Measurements from ENCODE around the gene LPO.

LPO gene

DNA sequence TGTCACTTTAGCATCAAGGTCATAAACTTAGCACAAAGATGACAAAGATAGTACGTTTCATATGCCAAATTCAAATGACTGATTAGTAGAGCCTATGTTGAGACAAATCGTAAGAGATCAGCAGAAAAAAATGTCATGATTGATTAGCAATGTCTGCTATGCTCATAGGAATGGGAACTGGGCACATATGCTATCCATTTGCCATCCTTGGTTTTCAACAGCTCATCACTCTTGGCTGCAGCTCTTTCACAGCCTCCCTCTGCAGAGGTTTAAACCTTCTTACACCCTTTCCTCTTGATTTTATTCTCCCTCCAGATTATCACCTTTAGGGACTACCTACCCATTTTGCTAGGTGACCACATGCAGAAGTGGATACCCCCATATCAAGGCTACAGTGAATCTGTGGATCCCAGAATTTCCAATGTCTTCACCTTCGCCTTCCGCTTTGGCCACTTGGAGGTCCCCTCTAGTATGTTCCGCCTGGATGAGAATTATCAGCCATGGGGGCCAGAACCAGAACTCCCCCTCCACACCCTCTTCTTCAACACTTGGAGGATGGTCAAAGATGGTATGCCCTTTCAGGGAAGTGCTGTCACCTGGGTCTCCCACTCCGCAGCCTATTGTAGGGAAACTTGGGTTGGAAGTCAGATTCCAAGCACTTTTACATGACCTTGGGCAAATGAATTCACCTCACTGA, 26.2 kb downstream of the LPO start:
- no peak for DNase-seq

DNA sequence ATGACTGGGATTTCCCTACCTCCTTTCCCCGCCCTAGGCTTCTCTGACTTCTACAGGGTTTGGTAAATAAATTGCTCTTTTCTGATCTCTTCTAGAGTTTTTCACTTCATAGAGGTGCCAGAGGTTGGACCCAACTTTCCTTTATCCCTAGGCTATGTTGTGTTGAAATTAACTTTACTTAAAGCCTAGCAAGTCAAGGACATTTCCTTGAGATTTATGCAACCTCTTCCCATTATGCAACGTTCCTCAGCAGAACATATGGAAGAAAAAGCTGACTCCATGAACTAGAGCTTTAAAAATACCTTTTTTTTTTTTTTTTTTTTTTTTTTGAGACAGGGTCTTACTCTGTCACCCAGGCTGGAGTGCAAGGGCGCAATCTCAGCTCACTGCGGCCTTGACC, 26.9 kb downstream of the LPO start:
- DNase-seq = no peak

DNA sequence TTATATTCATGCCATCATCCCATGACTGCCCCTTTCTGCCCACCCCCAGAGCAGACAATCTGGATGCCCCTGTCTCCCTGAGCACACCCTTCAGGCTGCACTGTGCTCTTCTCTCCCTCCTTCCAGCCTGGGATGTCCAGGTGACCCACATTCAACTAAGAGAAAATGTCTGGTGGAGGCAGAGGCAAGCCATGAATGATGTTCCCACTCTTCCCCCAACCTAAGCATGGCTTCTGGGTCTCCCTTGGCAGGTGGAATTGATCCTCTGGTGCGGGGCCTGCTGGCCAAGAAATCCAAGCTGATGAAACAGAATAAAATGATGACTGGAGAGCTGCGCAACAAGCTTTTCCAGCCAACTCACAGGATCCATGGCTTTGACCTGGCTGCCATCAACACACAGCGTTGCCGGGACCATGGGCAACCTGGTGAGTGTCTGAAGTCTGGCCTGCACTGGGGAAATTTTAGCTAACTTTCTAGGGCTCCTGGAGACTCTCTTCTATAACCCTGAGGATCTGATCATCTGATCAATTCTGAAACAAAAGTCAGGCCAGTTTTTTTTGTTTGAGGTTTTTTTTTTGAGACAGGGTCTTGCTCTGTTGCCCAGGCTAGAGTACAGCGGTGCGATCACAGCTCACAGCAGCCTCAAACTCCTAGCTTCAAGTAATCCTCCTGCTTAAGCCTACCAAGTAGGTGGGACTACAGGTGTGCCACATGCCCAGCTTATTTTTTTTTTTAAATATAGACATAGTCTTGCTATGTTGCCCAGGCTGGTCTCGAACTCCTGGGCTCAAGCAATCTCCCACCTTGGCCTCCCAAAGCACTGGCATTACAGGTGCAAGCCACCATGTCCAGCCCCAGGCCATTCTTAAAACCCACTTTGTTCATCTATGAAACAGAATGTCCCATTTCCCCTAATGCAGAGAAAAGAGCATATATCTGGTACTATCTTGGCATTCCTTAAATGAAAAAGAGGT, 27.8 kb downstream of the LPO start:
- DNase-seq = no peak

DNA sequence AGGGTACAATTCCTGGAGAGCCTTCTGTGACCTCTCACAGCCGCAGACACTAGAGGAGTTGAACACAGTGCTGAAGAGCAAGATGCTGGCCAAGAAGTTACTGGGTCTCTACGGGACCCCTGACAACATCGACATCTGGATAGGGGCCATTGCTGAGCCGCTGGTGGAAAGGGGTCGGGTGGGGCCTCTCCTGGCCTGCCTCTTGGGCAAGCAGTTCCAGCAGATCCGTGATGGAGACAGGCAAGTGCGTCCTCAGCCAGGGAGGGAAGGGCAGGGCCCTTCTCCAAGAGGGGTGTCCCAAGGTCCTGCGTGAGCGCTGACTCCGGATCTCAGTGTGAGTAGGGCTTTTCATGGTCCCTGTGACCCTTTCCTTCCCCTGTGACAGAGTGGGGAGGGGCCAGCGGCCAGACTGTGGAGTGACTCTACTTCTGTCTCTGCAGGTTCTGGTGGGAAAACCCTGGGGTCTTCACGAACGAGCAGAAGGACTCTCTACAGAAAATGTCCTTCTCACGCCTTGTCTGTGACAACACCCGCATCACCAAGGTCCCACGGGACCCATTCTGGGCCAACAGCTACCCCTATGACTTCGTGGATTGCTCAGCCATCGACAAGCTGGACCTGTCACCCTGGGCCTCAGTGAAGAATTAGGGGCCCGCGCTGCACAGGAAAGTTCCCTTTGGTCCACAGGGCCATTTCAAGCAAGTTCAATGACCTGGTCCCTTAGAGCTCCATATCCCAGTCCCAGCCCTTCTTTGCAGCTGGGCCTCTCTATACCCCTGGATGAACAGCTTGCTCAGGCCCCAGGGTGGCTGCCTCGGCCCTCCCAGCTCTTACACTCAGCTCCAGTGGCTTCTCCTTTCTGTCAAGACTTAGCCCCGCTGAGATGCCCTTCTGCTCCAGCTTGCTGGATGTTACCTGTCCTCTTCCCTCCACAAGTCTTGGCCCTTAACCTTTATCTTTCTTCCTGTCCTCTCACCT, 29.3 kb downstream of the LPO start:
- no peak for DNase-seq

- DNase-seq = no peak
These were observed 29.9 kb downstream of the LPO start for GRCh38 chr17:58268326-58268725.

- DNase-seq = no peak
These were observed 30.6 kb downstream of the LPO start for GRCh38 chr17:58268774-58269556.

- DNase-seq = no peak
These were observed 31.3 kb downstream of the LPO start for GRCh38 chr17:58269557-58270291.

DNA sequence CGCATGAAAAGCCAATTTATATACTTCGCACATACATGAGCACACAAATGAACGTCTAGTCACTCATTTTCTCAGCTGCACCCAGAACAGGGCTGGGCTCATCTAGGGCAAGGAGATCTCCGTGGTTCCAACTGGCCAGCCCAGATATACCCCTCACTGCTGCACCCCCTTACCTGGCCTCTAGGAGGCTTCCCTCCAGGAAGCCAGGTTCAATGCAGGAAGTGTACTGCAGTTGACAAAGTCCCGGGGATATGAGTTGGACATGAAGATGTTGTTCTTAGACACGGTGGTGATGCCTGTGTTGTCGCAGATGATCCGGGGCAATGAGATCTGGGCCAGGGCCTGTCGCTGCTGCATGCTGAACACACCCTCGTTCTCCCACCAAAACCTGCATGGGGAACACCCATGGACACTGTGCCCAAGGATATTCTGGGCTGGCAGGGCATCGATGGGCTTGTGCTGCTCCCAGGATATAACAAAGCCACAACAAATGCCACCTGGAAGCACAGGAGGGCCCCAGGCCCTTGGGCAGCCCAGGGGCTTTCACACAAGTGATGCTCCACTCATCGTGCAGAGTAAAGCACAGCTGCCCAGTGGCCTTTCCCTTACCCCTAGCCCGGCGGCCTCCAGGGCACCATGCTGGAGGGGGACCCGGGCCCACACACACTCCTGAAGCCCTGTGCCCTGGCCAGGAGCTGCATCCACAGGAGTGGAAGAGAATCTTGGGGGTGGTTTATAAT, 32.3 kb downstream of the LPO start:
- no peak for DNase-seq

GRCh38 chr17:58271216-58271931, 33.0 kb downstream of the LPO start:
- DNase-seq = no peak

DNA sequence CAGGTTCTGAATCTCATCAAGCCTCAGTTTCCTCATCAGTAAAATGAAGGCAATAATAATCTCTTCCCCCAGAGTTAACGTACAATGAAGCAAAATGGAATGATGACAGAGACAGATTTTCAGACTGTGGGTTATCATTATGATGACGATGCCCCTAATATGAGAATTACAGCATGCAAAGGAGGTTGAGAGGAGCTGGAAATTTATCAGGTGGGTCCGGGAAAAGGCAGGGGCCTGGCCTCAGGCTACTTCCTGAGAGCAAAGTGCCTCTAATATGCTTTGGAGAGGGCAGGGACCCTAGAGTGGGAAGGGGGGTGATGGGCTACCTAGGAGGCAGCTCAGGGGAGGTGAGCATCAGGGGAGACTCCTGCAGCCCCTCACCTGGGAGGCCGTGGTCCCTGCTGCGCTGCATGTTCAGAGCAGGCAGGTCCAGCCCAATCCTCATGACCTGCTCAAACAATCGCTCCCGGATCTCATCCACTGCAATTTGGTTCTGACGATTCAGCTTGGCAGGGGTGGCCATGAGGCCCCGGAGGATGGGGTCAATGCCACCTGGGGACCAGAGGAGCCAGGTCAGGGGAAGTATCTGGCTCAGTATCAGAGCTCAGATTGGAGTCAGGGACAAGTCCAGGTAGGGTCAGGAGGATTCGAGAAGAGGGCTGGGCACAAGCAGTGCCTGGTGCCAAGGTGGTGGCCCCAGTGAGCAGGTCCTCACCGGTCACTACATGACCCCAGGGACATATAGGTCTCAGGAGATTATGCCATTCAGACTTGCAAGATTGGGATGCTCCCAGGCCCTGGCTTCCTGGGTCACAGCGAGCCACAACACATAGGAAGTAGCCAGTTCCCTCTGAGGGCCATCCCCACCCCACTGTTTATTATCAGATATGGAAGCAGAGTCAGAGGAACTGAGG, 34.2 kb downstream of the LPO start:
- no peak for DNase-seq

DNA sequence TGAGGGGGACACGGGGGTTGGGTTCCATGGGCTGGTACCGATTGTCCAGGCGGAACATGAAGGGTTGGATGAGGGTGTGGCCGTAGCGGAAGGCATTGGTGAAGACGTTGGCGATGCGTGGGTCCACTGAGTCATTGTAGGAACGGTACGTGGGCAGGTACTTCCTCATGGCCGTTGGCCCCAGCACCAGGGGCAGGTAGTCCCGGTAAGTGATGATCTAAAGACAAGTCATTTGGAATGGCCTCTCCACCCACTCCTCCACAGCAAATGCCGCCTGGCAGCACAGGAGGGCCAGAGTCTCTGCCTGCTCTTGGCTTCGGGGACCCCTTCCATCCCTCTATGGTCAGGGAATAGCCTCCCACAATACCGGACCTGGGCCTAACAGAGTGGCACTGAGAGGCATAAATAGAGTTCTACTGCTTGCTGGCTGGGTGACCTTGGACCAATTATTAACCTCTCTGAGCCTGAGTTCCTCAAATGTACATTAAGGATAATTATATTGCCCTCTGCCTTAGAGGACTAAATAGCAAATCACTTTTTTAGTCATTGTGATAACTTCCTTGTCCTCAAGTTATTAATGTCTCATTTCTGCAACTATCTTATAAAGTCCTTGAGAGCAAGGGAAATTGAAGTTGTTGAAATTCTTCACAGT, 35.2 kb downstream of the LPO start:
- DNase-seq = no peak

- no peak for DNase-seq
These were observed 37.0 kb downstream of the LPO start for GRCh38 chr17:58275417-58275816.

DNA sequence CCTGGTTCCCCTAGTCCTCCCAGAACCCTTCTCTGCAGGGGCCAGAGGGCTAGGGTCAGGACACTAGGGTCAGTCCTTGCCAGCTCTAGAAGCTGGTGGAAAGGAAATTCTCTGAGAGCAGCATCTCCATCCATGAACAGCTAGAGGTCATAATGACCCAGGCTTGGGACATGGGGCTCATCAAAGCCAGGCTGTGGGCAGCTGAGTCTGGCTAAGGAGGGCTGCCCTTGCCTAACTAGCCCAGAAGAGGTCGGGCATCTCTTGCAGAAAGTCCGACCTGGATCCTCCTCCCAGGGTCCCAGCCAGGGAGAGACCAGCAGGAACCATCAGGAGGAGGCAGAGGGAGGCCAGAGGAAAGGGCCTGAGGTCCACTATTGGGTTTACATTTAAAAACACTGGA, 38.0 kb downstream of the LPO start:
- no peak for DNase-seq

DNA sequence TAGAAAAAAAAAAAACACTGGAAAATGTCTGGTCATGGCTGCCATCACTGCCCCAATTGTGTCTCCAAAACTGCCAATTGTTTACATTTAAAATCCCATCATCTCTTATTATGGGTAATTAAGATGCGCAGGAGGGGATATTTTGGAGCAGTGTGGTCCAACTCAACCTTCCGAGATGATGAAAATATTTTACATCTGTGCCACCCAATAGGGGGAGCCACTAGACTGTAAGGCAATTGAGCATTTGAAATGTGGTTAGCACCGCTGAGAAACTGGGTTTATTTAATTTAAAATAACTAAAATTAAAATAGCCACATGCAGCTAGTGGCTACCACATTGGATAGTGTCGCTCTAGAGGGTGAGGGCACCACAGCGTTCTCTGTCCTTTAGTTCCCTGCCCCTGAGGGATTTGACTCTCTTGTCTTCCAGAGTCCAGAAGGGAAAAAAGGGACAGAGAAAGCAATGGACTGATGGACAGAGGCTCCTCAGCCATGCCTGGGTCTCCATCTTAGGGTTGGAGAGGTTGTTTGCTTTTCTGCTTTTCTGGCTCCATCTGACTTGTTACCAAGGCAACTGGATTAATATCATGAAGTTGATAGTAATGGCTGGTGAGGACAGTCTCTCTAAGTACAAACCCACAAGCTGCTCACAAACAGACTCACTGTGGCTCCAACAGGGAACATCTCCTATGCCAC, 38.9 kb downstream of the LPO start:
- DNase-seq = no peak

- no peak for DNase-seq
These were observed 39.6 kb downstream of the LPO start for GRCh38 chr17:58277802-58278595.

- DNase-seq = no peak
These were observed 40.3 kb downstream of the LPO start for GRCh38 chr17:58278661-58279015.

Measured in CD4-positive, alpha-beta T cell treated with Interferon gamma for 1 hour (primary cell).